HepG2 (cell line): ENCODE results near the gene TRAF4. TPM values are rescaled to one million over a fixed set of nuclear protein-coding genes. Genes with fewer than 3 reads are reported as not detected.

Experiments
- ELF1 ChIP-seq: sonication (generic); formaldehyde crosslinking; IDR thresholded peaks from 2 replicates; pipeline ENCODE4 v1.4.0; 2020; ENCODE audit warnings: missing genetic modification reagents
- FOXK1 ChIP-seq: sonication (generic); formaldehyde crosslinking; IDR thresholded peaks from 2 replicates; pipeline ENCODE4 v1.4.0; 2020; ENCODE audit warnings: low read depth, missing genetic modification reagents, borderline replicate concordance
- GABPB1 ChIP-seq: IDR thresholded peaks from 2 replicates; pipeline ENCODE4 v1.6.1; 2016; ENCODE audit warnings: mild to moderate bottlenecking, missing genetic modification reagents, moderate library complexity, missing compliant biosample characterization
- IKZF5 ChIP-seq: IDR thresholded peaks from 2 replicates; pipeline ENCODE4 v1.6.1; 2018; ENCODE audit warnings: missing genetic modification reagents, mild to moderate bottlenecking, missing compliant biosample characterization
- IRF9 ChIP-seq: sonication (generic); formaldehyde crosslinking; IDR thresholded peaks from 2 replicates; pipeline ENCODE4 v1.8.0; 2022; ENCODE audit warnings: missing genetic modification reagents, mild to moderate bottlenecking, borderline replicate concordance
- MTF1 ChIP-seq: sonication (generic); formaldehyde crosslinking; IDR thresholded peaks from 2 replicates; pipeline ENCODE4 v1.5.0; 2020; ENCODE audit warnings: missing genetic modification reagents
- MTF2 ChIP-seq: sonication (generic); formaldehyde crosslinking; IDR thresholded peaks from 2 replicates; pipeline ENCODE4 v1.5.0; 2020; ENCODE audit warnings: missing genetic modification reagents, borderline replicate concordance
- PHF20 ChIP-seq: sonication (generic); formaldehyde crosslinking; IDR thresholded peaks from 2 replicates; pipeline ENCODE4 v1.5.0; 2020; ENCODE audit warnings: mild to moderate bottlenecking, missing genetic modification reagents
- SOX5 ChIP-seq: IDR thresholded peaks from 2 replicates; pipeline ENCODE4 v1.6.1; 2016; ENCODE audit warnings: borderline replicate concordance
- SRSF9 ChIP-seq: fragments of 200-400 bp; formaldehyde crosslinking; IDR thresholded peaks from 2 replicates; pipeline ENCODE4 v1.6.1; 2018; ENCODE audit warnings: borderline replicate concordance, mild to moderate bottlenecking, low read depth, low read length; ENCODE audit not compliant: insufficient read depth, poor library complexity, severe bottlenecking
- ZBTB34 ChIP-seq: sonication (generic); formaldehyde crosslinking; IDR thresholded peaks from 2 replicates; pipeline ENCODE4 v1.8.0; 2022; ENCODE audit warnings: mild to moderate bottlenecking, missing genetic modification reagents
- ZNF354B ChIP-seq: sonication (generic); formaldehyde crosslinking; IDR thresholded peaks from 2 replicates; pipeline ENCODE4 v1.8.0; 2022; ENCODE audit warnings: mild to moderate bottlenecking, missing genetic modification reagents
- ZNF557 ChIP-seq: sonication (generic); formaldehyde crosslinking; IDR thresholded peaks from 2 replicates; pipeline ENCODE4 v1.4.0; 2020; ENCODE audit warnings: missing genetic modification reagents
- ZNF564 ChIP-seq: sonication (generic); formaldehyde crosslinking; IDR thresholded peaks from 2 replicates; pipeline ENCODE4 v1.8.1; 2023; ENCODE audit warnings: mild to moderate bottlenecking, missing genetic modification reagents
- ZNF720 ChIP-seq: sonication (generic); formaldehyde crosslinking; IDR thresholded peaks from 2 replicates; pipeline ENCODE4 v1.4.0; 2020; ENCODE audit warnings: missing genetic modification reagents
- ZNF770 ChIP-seq: sonication (generic); formaldehyde crosslinking; IDR thresholded peaks from 2 replicates; pipeline ENCODE4 v1.5.0; 2020; ENCODE audit warnings: mild to moderate bottlenecking, missing genetic modification reagents
- polyA plus RNA-seq, 8 experiments: library from polyadenylated mRNA; depleted of rRNA in 3 of 8; stranded (reverse) in 7 of 8; unstranded in 1 of 8; fragments of >200 nt; fragmentation: Illumina TruSeq in 4 of 8; extraction: Trizol in 4 of 8; gene quantifications; 2 replicates each; pipeline versions ENCODE4 v1.2.1 to v1.2.3, GENCODE V29; 2011 to 2016; ENCODE audit warnings: low read depth in 4 of 8, missing spikeins in 1 of 8, mixed read lengths in 1 of 8; ENCODE audit not compliant: insufficient read depth in 1 of 8
- total RNA-seq, 5 experiments: library from RNA; depleted of rRNA; stranded (reverse); fragments of >200 nt; fragmentation: Illumina TruSeq; extraction: Trizol; gene quantifications; 2 replicates each; pipeline ENCODE4 v1.2.3, GENCODE V29; 2016; ENCODE audit warnings: low read depth in 1 of 5
- TF ChIP-seq, protein P1 (sequence below): sonication (generic); formaldehyde crosslinking; IDR thresholded peaks from 2 replicates; pipeline ENCODE4 v1.5.0; 2020; ENCODE audit warnings: missing genetic modification reagents
- TF ChIP-seq, protein P2 (sequence below): IDR thresholded peaks from 2 replicates; pipeline ENCODE4 v1.6.1; 2016

The TRAF4 gene
- total and polyA plus RNA-seq, 2 of the 13 experiments (the other 11 are each of a cell fraction or from before 2014, with no cell fraction given): 86.0 to 89.9 TPM

- TF ChIP-seq ZBTB34 (CRISPR knock-in tag): no peak
- no peak for TF ChIP-seq MTF2
- no peak for TF ChIP-seq MTF1 (CRISPR knock-in tag)
- peak; percentile 68 for TF ChIP-seq GABPB1 (CRISPR knock-in tag)
- TF ChIP-seq ZNF557 (CRISPR knock-in tag): no peak
- peak; percentile 39; the same call in 1 of the 2 replicates for TF ChIP-seq FOXK1 (CRISPR knock-in tag)
- TF ChIP-seq, protein P1, sequence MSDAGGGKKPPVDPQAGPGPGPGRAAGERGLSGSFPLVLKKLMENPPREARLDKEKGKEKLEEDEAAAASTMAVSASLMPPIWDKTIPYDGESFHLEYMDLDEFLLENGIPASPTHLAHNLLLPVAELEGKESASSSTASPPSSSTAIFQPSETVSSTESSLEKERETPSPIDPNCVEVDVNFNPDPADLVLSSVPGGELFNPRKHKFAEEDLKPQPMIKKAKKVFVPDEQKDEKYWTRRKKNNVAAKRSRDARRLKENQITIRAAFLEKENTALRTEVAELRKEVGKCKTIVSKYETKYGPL: no peak
- TF ChIP-seq IKZF5: 0 out of 2 replicates have a peak, but pooled peaks have one; percentile 36
- TF ChIP-seq, protein P2, sequence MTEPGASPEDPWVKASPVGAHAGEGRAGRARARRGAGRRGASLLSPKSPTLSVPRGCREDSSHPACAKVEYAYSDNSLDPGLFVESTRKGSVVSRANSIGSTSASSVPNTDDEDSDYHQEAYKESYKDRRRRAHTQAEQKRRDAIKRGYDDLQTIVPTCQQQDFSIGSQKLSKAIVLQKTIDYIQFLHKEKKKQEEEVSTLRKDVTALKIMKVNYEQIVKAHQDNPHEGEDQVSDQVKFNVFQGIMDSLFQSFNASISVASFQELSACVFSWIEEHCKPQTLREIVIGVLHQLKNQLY: 0 out of 2 replicates have a peak, but pooled peaks have one; percentile 28
- peak; percentile 31; the same call in 1 of the 2 replicates for TF ChIP-seq ELF1
- 0 out of 2 replicates have a peak, but pooled peaks have one; percentile 52 for TF ChIP-seq ZNF770 (CRISPR knock-in tag)
- TF ChIP-seq ZNF720 (CRISPR knock-in tag): no peak
- 0 out of 2 replicates have a peak, but pooled peaks have one; percentile 12 for TF ChIP-seq PHF20 (CRISPR knock-in tag)
- no peak for TF ChIP-seq ZNF354B (CRISPR knock-in tag)
- TF ChIP-seq SOX5: peak; percentile 79; the same call in 1 of the 2 replicates
- no peak for TF ChIP-seq SRSF9
- TF ChIP-seq IRF9 (CRISPR knock-in tag): 0 out of 2 replicates have a peak, but pooled peaks have one; percentile 22
- TF ChIP-seq ZNF564 (CRISPR knock-in tag): peak; percentile 22; the same call in 1 of the 2 replicates
These were observed 1.4 kb downstream of the TRAF4 start (continued) for GRCh38 chr17:28744972-28745785.
